Vagina (tissue), 2 donors: Measurements from ENCODE around the gene SHC4. TPM values are rescaled to one million over a fixed set of nuclear protein-coding genes. Genes with fewer than 3 reads are reported as not detected.

ENCODE experiments used
- DNase-seq, 2 donors: peaks; one replicate each; pipeline ENCODE4 v3.0.0-alpha.2; 2017; ENCODE audit errors: extremely low spot score in 2 of 2
- H3K27ac ChIP-seq: fragments of 200-600 bp; sonication (generic); one replicate; pipeline ENCODE4 v1.5.1; 2019
- H3K27me3 ChIP-seq: fragments of 200-600 bp; sonication (generic); one replicate; pipeline ENCODE4 v1.5.1; 2019
- H3K36me3 ChIP-seq, 2 donors: fragments of 200-600 bp; sonication (generic); one replicate each; pipeline ENCODE4 v1.5.1; 2017 to 2019
- H3K4me1 ChIP-seq: fragments of 200-600 bp; sonication (generic); one replicate; pipeline ENCODE4 v1.5.1; 2019
- H3K4me3 ChIP-seq, 2 donors: fragments of 200-600 bp; sonication (generic); 1 replicate in 1 of 2; 2 replicates in 1 of 2; pipeline ENCODE4 v1.5.1; 2016 to 2019
- H3K9me3 ChIP-seq: fragments of 200-600 bp; sonication (generic); one replicate; pipeline ENCODE4 v1.5.1; 2019
- CTCF ChIP-seq, 3 experiments: fragments of 450-650 bp in 2 of 3; fragments of 200-600 bp in 1 of 3; sonication (generic) in 1 of 3; IDR thresholded peaks; one replicate each; pipeline ENCODE4 v1.5.1; 2017 to 2019; ENCODE audit warnings: antibody characterized with exemption in 3 of 3, mild to moderate bottlenecking in 2 of 3, moderate library complexity in 2 of 3
- POLR2A ChIP-seq, 2 donors: fragments of 450-650 bp; IDR thresholded peaks; one replicate each; pipeline ENCODE4 v1.6.1; 2017; ENCODE audit warnings: antibody characterized with exemption in 2 of 2, mild to moderate bottlenecking in 2 of 2, moderate library complexity in 2 of 2
- POLR2AphosphoS5 ChIP-seq, 2 donors: sonication (generic); formaldehyde crosslinking; IDR thresholded peaks; one replicate each; pipeline ENCODE4 v1.9.0; 2017; ENCODE audit warnings: antibody characterized with exemption in 2 of 2, mild to moderate bottlenecking in 2 of 2, low read depth in 1 of 2; ENCODE audit not compliant: insufficient read depth in 1 of 2
- intact Hi-C: fragments of 100-400 bp; cut with DNase I; formaldehyde crosslinking; loops from one replicate; pipeline ENCODE4 v1.15.1; 2023
- total RNA-seq: library from RNA; depleted of rRNA; stranded (reverse); fragments of >200 nt; gene quantifications from one replicate; pipeline ENCODE4 v1.2.3, GENCODE V29; 2016

SHC4 gene
- total RNA-seq, 1 donor from 2014 or later: 0.25 TPM

GRCh38 chr15:48802867-48803266 is 160.9 kb downstream of the SHC4 start:
- no peaks in the 10 kb centered on the region for H3K27me3 ChIP-seq
- no peak overlapping the region for H3K4me3 ChIP-seq
- H3K4me1 ChIP-seq: no peaks in the 10 kb centered on the region
- DNase-seq: no peak
- no peaks in the 10 kb centered on the region for H3K36me3 ChIP-seq
- TF ChIP-seq POLR2AphosphoS5 (IDR thresholded peaks at IDR 0.05; ENCODE audit: insufficient read depth in 1 of 2, low read depth in 1 of 2) (no peak), POLR2A (IDR thresholded peaks at IDR 0.05) (no peak), CTCF (IDR thresholded peaks at IDR 0.05) (no peak)
- intact Hi-C loops: no loop called here
- no peak overlapping the region for H3K27ac ChIP-seq
- no peaks in the 10 kb centered on the region for H3K9me3 ChIP-seq

GRCh38 chr15:48802257-48802656 is 161.5 kb downstream of the SHC4 start:
- Histone ChIP-seq H3K27ac (no peak overlapping the region), H3K4me1 (no peaks in the 10 kb centered on the region), H3K4me3 (no peak overlapping the region), H3K27me3 (no peaks in the 10 kb centered on the region), H3K36me3 (no peaks in the 10 kb centered on the region), H3K9me3 (no peaks in the 10 kb centered on the region)
- no peak for TF ChIP-seq POLR2AphosphoS5 (IDR thresholded peaks at IDR 0.05; ENCODE audit: insufficient read depth in 1 of 2, low read depth in 1 of 2)
- TF ChIP-seq CTCF (IDR thresholded peaks at IDR 0.05): no peak
- TF ChIP-seq POLR2A (IDR thresholded peaks at IDR 0.05): no peak
- intact Hi-C loops: no loop called here
- no peak for DNase-seq

GRCh38 chr15:48800811-48801455 is 162.8 kb downstream of the SHC4 start:
- no peaks in the 10 kb centered on the region for H3K27me3 ChIP-seq
- H3K9me3 ChIP-seq: no peaks in the 10 kb centered on the region
- no peaks in the 10 kb centered on the region for H3K4me1 ChIP-seq
- H3K27ac ChIP-seq: no peak overlapping the region
- DNase-seq: no peak
- no peaks in the 10 kb centered on the region for H3K36me3 ChIP-seq
- no peak for TF ChIP-seq POLR2A (IDR thresholded peaks at IDR 0.05)
- peak in 1 of 2 donors; percentile 20 for TF ChIP-seq POLR2AphosphoS5 (IDR thresholded peaks at IDR 0.05; ENCODE audit: insufficient read depth in 1 of 2, low read depth in 1 of 2)
- H3K4me3 ChIP-seq: no peak overlapping the region
- intact Hi-C loops: no loop called here

GRCh38 chr15:48800245-48800644 is 163.5 kb downstream of the SHC4 start:
- no peak for DNase-seq
- no peak overlapping the region for H3K4me3 ChIP-seq
- no peaks in the 10 kb centered on the region for H3K27me3 ChIP-seq
- no peak overlapping the region for H3K27ac ChIP-seq
- no peaks in the 10 kb centered on the region for H3K4me1 ChIP-seq
- H3K36me3 ChIP-seq: no peaks in the 10 kb centered on the region
- TF ChIP-seq CTCF (IDR thresholded peaks at IDR 0.05) (no peak), POLR2A (IDR thresholded peaks at IDR 0.05) (no peak), POLR2AphosphoS5 (IDR thresholded peaks at IDR 0.05; ENCODE audit: insufficient read depth in 1 of 2, low read depth in 1 of 2) (no peak)
- intact Hi-C loops: no loop called here
- H3K9me3 ChIP-seq: no peaks in the 10 kb centered on the region

GRCh38 chr15:48798319-48798718 is 165.4 kb downstream of the SHC4 start:
- Histone ChIP-seq H3K9me3 (no peaks in the 10 kb centered on the region), H3K27me3 (no peaks in the 10 kb centered on the region), H3K27ac (no peak overlapping the region), H3K36me3 (no peaks in the 10 kb centered on the region), H3K4me1 (no peaks in the 10 kb centered on the region), H3K4me3 (no peak overlapping the region)
- intact Hi-C loops: no loop called here
- no peak for DNase-seq
- TF ChIP-seq POLR2AphosphoS5 (IDR thresholded peaks at IDR 0.05; ENCODE audit: insufficient read depth in 1 of 2, low read depth in 1 of 2) (no peak), POLR2A (IDR thresholded peaks at IDR 0.05) (no peak), CTCF (IDR thresholded peaks at IDR 0.05) (no peak)
